AG10803 (cell line): ENCODE measurements around the gene HHATL.

Source experiments
- DNase-seq: peaks from one replicate; pipeline ENCODE4 v3.0.0; 2010; ENCODE audit warnings: low read depth
- H3K4me3 ChIP-seq: 2 replicates; pipeline ENCODE4 v1.5.1; 2011; ENCODE audit warnings: mild to moderate bottlenecking, low read length, control low read depth
- CTCF ChIP-seq: conservative IDR thresholded peaks from 2 replicates; pipeline ENCODE4 v1.5.1; 2011; ENCODE audit warnings: mild to moderate bottlenecking, low read length, control low read depth, inconsistent platforms

The HHATL gene

GRCh38 chr3:42720126-42720525 is 17.5 kb upstream of the HHATL start:
- DNase-seq = no peak

DNA sequence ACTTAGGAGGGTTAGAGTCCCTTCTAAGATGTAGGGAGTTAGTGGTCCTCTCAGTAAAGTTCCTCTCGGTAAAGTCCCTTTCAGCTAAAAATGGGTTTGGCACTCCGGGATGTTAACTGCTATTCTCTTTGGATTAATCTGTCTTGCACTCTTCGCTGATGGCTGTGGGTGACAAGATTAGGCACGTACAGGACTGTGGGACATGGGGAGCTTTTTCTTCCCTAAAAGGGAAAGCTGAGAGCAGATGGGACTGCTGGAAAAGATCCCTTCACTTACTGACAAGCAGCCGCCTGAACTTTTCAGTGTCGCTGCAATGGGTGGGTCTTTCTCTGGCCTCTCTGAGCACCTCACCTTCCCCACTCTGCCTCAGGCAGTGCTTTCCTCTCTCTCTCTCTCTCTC is 16.4 kb upstream of the HHATL start:
- no peak for DNase-seq
- no peak for TF ChIP-seq CTCF
- H3K4me3 ChIP-seq = no peak overlapping the region

More at GRCh38 chr3:42720126-42720525, 17.5 kb upstream of the HHATL start:
- H3K4me3 ChIP-seq = no peak overlapping the region
- no peak for TF ChIP-seq CTCF

DNA sequence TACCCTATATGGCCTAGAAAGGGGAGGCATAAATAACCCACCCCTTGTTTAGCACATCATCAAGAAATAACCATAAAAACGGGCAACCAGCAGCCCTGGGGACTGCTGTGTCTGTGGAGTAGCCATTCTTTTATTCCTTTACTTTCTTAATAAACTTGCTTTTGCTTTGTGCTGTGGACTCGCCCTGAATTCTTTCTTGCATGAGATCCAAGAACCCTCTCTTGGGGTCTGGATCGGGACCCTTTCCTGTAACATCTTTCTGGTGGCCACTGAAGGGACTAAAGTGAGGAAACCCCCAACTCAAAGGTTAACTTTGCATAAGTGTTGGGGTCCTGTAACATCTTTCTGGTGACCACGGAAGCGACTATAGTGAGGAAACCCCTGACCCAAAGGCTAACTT is 15.7 kb upstream of the HHATL start:
- DNase-seq = no peak
- no peak for TF ChIP-seq CTCF

GRCh38 chr3:42717306-42717705 is 14.7 kb upstream of the HHATL start:
- no peak for DNase-seq
- H3K4me3 ChIP-seq = no peak overlapping the region
- no peak for TF ChIP-seq CTCF

More for the DNA sequence above, 15.7 kb upstream of the HHATL start:
- H3K4me3 ChIP-seq = no peak overlapping the region

GRCh38 chr3:42714171-42714852 is 11.7 kb upstream of the HHATL start:
- H3K4me3 ChIP-seq = no peak overlapping the region
- no peak for TF ChIP-seq CTCF
- DNase-seq = no peak

- no peak overlapping the region for H3K4me3 ChIP-seq
- no peak for DNase-seq
- TF ChIP-seq CTCF = no peak
Measured at GRCh38 chr3:42713747-42714146, 11.1 kb upstream of the HHATL start.

DNA sequence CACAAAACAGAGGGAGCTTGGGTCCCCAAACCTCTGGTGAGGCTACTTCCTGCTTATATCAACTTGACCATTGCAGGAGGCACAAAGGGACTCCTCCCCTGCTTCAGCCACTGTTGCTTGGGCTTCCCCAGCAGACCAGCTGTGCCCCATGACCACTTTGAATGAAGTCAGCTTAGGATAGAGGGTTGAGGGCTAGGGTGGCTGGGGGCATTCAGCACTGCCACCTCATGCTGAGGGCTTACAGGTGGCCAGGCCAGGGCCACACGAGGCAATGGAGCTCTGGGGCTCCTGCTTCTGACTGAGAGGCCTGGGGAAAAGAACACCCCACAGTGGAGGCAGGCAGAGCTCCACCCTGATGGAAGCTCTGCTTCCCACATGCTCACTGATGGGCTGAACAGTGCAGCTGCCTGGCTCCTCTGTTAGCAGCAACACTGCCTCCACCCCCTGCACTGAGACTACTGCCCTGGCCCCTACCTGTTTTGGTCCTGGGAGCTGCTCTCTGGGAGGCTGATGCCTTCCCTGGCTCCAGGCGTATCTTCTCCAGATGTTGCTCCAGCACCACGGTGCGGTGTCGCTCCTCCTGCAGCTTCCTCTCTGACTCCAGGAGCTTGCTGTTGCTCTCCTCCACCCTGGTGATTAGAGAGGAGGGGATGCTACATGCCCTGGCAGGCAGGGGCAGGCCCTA is 10.2 kb upstream of the HHATL start:
- H3K4me3 ChIP-seq = no peak overlapping the region
- DNase-seq = no peak
- TF ChIP-seq CTCF = no peak
